ENCODE results near the gene RAET1L. TPM values are rescaled to one million over a fixed set of nuclear protein-coding genes. Genes with fewer than 3 reads are reported as not detected.

Gene RAET1L
- total RNA-seq, 1 donor from 2014 or later, result not detected

GRCh38 chr6:149990661-149991471, 34.5 kb downstream of the RAET1L start:
- H3K4me3 Mint-ChIP-seq, result peak overlapping the region; percentile 63
- H3K9me3 Mint-ChIP-seq, result peaks cover 16% of the 10 kb centered on the region
- no peak for DNase-seq (ENCODE audit: low spot score)
- H3K4me1 Mint-ChIP-seq (ENCODE audit: low read depth), result peaks cover 32% of the 10 kb centered on the region
- intact Hi-C loops (cut with micrococcal nuclease), result loop anchor here (1.0 to 2.0 kb wide), 2 partner anchors 26 to 52 kb away; no protein-coding TSS in a partner anchor
- H3K36me3 Mint-ChIP-seq (ENCODE audit: low read depth), result no peaks in the 10 kb centered on the region
- H3K27me3 Mint-ChIP-seq (ENCODE audit: insufficient read depth), result peaks cover 93% of the 10 kb centered on the region
- H3K27ac Mint-ChIP-seq, result peak overlapping the region; percentile 10

GRCh38 chr6:149990212-149990660, 35.1 kb downstream of the RAET1L start:
- intact Hi-C loops (cut with micrococcal nuclease), result loop anchor here (2.0 kb wide), 1 partner anchor 25 kb away; no protein-coding TSS in a partner anchor
- H3K4me3 Mint-ChIP-seq, result peak overlapping the region; percentile 63
- no peak for DNase-seq (ENCODE audit: low spot score)
- peaks cover 38% of the 10 kb centered on the region for H3K4me1 Mint-ChIP-seq (ENCODE audit: low read depth)
- no peaks in the 10 kb centered on the region for H3K36me3 Mint-ChIP-seq (ENCODE audit: low read depth)
- peaks cover 16% of the 10 kb centered on the region for H3K9me3 Mint-ChIP-seq
- peak overlapping the region; percentile 10 for H3K27ac Mint-ChIP-seq
- peaks cover 93% of the 10 kb centered on the region for H3K27me3 Mint-ChIP-seq (ENCODE audit: insufficient read depth)

GRCh38 chr6:149988550-149989346, 36.6 kb downstream of the RAET1L start:
- H3K27me3 Mint-ChIP-seq (ENCODE audit: insufficient read depth), result peaks cover 90% of the 10 kb centered on the region
- no peak overlapping the region for H3K4me3 Mint-ChIP-seq
- DNase-seq (ENCODE audit: low spot score), result no peak
- H3K4me1 Mint-ChIP-seq (ENCODE audit: low read depth), result peaks cover 39% of the 10 kb centered on the region
- H3K27ac Mint-ChIP-seq, result peak overlapping the region; percentile 70
- H3K36me3 Mint-ChIP-seq (ENCODE audit: low read depth), result no peaks in the 10 kb centered on the region
- intact Hi-C loops (cut with micrococcal nuclease), result loop anchor here (2.0 kb wide), 1 partner anchor 28 kb away; no protein-coding TSS in a partner anchor
- peaks cover 16% of the 10 kb centered on the region for H3K9me3 Mint-ChIP-seq

- intact Hi-C loops (cut with micrococcal nuclease), result loop anchor here (2.0 kb wide), 1 partner anchor 29 kb away; no protein-coding TSS in a partner anchor
- peaks cover 89% of the 10 kb centered on the region for H3K27me3 Mint-ChIP-seq (ENCODE audit: insufficient read depth)
- H3K9me3 Mint-ChIP-seq, result peaks cover 16% of the 10 kb centered on the region
- H3K4me1 Mint-ChIP-seq (ENCODE audit: low read depth), result peaks cover 39% of the 10 kb centered on the region
- no peak for DNase-seq (ENCODE audit: low spot score)
- no peaks in the 10 kb centered on the region for H3K36me3 Mint-ChIP-seq (ENCODE audit: low read depth)
- H3K27ac Mint-ChIP-seq, result no peak overlapping the region
- no peak overlapping the region for H3K4me3 Mint-ChIP-seq
Observed at GRCh38 chr6:149987602-149988107, 37.7 kb downstream of the RAET1L start.

- intact Hi-C loops (cut with micrococcal nuclease), result no loop called here
- Mint-ChIP-seq H3K27me3 (ENCODE audit: insufficient read depth) (peaks cover 88% of the 10 kb centered on the region), H3K4me1 (ENCODE audit: low read depth) (peaks cover 29% of the 10 kb centered on the region), H3K27ac (no peak overlapping the region), H3K36me3 (ENCODE audit: low read depth) (no peaks in the 10 kb centered on the region), H3K9me3 (peaks cover 16% of the 10 kb centered on the region), H3K4me3 (no peak overlapping the region)
- DNase-seq (ENCODE audit: low spot score), result no peak
Observed at GRCh38 chr6:149985481-149985937, 39.8 kb downstream of the RAET1L start.

GRCh38 chr6:149984773-149985172, 40.6 kb downstream of the RAET1L start:
- H3K9me3 Mint-ChIP-seq, result peaks cover 16% of the 10 kb centered on the region
- H3K4me3 Mint-ChIP-seq, result no peak overlapping the region
- peaks cover 22% of the 10 kb centered on the region for H3K4me1 Mint-ChIP-seq (ENCODE audit: low read depth)
- intact Hi-C loops (cut with micrococcal nuclease), result no loop called here
- H3K27me3 Mint-ChIP-seq (ENCODE audit: insufficient read depth), result peaks cover 86% of the 10 kb centered on the region
- H3K27ac Mint-ChIP-seq, result no peak overlapping the region
- DNase-seq (ENCODE audit: low spot score), result no peak
- H3K36me3 Mint-ChIP-seq (ENCODE audit: low read depth), result no peaks in the 10 kb centered on the region

GRCh38 chr6:149983145-149983544, 42.2 kb downstream of the RAET1L start:
- H3K4me3 Mint-ChIP-seq, result no peak overlapping the region
- DNase-seq (ENCODE audit: low spot score), result no peak
- H3K9me3 Mint-ChIP-seq, result peaks cover 8% of the 10 kb centered on the region
- peaks cover 84% of the 10 kb centered on the region for H3K27me3 Mint-ChIP-seq (ENCODE audit: insufficient read depth)
- intact Hi-C loops (cut with micrococcal nuclease), result no loop called here
- H3K36me3 Mint-ChIP-seq (ENCODE audit: low read depth), result peaks cover 3% of the 10 kb centered on the region
- H3K27ac Mint-ChIP-seq, result no peak overlapping the region
- H3K4me1 Mint-ChIP-seq (ENCODE audit: low read depth), result peaks cover 14% of the 10 kb centered on the region

DNA sequence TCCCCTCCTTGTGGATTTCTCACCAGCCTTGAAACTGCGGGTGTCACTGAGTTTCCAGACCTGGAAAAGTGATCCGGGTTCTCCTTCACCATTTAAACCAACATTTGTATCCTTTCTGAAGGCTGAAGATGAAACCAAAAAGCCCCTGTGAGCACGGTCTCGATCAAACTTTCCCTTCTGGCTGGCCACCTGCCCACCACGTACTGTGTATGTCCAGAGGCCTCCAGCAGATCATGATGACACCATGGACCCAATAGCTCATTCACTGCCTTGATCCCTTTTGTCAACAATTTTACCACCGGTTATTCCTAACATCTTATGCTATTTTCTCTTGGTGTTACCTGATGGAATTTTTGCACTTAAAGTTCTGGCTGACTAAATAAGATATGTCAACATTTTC, 46.0 kb downstream of the RAET1L start:
- Mint-ChIP-seq H3K9me3 (no peaks in the 10 kb centered on the region), H3K27ac (no peak overlapping the region), H3K4me3 (no peak overlapping the region), H3K4me1 (ENCODE audit: low read depth) (peaks cover 5% of the 10 kb centered on the region), H3K36me3 (ENCODE audit: low read depth) (peaks cover 3% of the 10 kb centered on the region), H3K27me3 (ENCODE audit: insufficient read depth) (peaks cover 75% of the 10 kb centered on the region)
- no peak for DNase-seq (ENCODE audit: low spot score)
- intact Hi-C loops (cut with micrococcal nuclease), result no loop called here

GRCh38 chr6:149978610-149979009, 46.7 kb downstream of the RAET1L start:
- H3K4me3 Mint-ChIP-seq, result no peak overlapping the region
- no peak overlapping the region for H3K27ac Mint-ChIP-seq
- intact Hi-C loops (cut with micrococcal nuclease), result no loop called here
- no peaks in the 10 kb centered on the region for H3K9me3 Mint-ChIP-seq
- no peak for DNase-seq (ENCODE audit: low spot score)
- peaks cover 5% of the 10 kb centered on the region for H3K4me1 Mint-ChIP-seq (ENCODE audit: low read depth)
- peaks cover 74% of the 10 kb centered on the region for H3K27me3 Mint-ChIP-seq (ENCODE audit: insufficient read depth)
- peaks cover 3% of the 10 kb centered on the region for H3K36me3 Mint-ChIP-seq (ENCODE audit: low read depth)

DNA sequence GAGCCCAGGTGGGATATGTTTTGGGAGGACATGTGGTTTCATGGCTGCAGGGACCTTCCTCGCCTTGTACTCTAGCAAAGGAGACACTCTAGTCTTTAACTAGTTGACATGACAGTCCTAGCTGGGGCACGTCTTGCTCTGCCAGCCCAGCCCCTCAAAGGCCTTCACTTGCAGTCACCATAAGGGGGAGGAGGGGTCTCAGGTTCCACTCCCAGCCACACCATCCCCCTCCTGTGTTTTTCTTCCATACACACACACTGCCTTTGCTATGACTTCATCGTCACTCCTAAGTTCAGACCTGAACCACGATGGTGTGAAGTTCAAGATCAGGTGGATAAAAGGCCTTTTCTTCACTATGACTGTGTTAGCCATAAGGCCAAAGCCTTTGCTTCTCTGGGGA, 48.1 kb downstream of the RAET1L start:
- Mint-ChIP-seq H3K4me3 (no peak overlapping the region), H3K9me3 (no peaks in the 10 kb centered on the region), H3K27ac (no peak overlapping the region), H3K4me1 (ENCODE audit: low read depth) (peaks cover 5% of the 10 kb centered on the region), H3K36me3 (ENCODE audit: low read depth) (peaks cover 5% of the 10 kb centered on the region), H3K27me3 (ENCODE audit: insufficient read depth) (peaks cover 64% of the 10 kb centered on the region)
- DNase-seq (ENCODE audit: low spot score), result no peak
- intact Hi-C loops (cut with micrococcal nuclease), result no loop called here

DNA sequence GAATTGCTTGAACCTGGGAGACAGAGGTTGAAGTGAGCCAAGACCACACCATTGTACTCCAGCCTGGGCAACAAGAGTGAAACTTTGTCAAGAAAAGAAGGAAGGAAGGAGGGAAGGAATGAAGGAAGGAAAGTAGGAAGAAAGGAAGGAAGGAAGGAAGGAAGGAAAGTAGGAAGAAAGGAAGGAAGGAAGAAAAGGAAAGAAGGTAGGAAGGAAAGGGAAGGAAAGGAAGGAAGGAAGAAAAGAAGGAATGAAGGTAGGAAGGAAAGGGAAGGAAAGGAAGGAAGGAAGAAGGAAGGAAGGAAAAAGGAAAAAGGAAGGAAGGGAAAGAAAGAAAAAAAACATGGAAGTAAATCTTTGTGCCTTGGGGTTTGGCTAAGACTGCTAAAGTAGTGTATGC, 49.9 kb downstream of the RAET1L start:
- H3K4me1 Mint-ChIP-seq (ENCODE audit: low read depth), result no peaks in the 10 kb centered on the region
- no peak overlapping the region for H3K27ac Mint-ChIP-seq
- H3K4me3 Mint-ChIP-seq, result no peak overlapping the region
- H3K36me3 Mint-ChIP-seq (ENCODE audit: low read depth), result peaks cover 6% of the 10 kb centered on the region
- peaks cover 52% of the 10 kb centered on the region for H3K27me3 Mint-ChIP-seq (ENCODE audit: insufficient read depth)
- intact Hi-C loops (cut with micrococcal nuclease), result no loop called here
- no peak for DNase-seq (ENCODE audit: low spot score)
- no peaks in the 10 kb centered on the region for H3K9me3 Mint-ChIP-seq

- H3K27ac Mint-ChIP-seq, result no peak overlapping the region
- intact Hi-C loops (cut with micrococcal nuclease), result no loop called here
- H3K36me3 Mint-ChIP-seq (ENCODE audit: low read depth), result peaks cover 6% of the 10 kb centered on the region
- no peaks in the 10 kb centered on the region for H3K4me1 Mint-ChIP-seq (ENCODE audit: low read depth)
- H3K9me3 Mint-ChIP-seq, result no peaks in the 10 kb centered on the region
- DNase-seq (ENCODE audit: low spot score), result no peak
- peaks cover 51% of the 10 kb centered on the region for H3K27me3 Mint-ChIP-seq (ENCODE audit: insufficient read depth)
- no peak overlapping the region for H3K4me3 Mint-ChIP-seq
Observed at GRCh38 chr6:149974825-149975224, 50.5 kb downstream of the RAET1L start.

Measured in activated T-helper 1 cell treated with anti-CD3 and anti-CD28 coated beads, Interleukin-12 subunit alpha, Interleukin-12 subunit beta, Interleukin-2, Interleukin-4 antibody, amounts not matched to agents 30 ng/mL and 10 ng/mL and 1 ng/mL, durations not matched to agents 14 hours and 24 hours and 36 hours (primary cell).